Colonic mucosa (tissue), 4 donors: Measurements from ENCODE around the gene ADGRB2. TPM values are rescaled to one million over a fixed set of nuclear protein-coding genes. Genes with fewer than 3 reads are reported as not detected.
A peak's percentile ranks its signal among the peaks of the same experiment; 100 is the strongest.

Experiments used
- DNase-seq: peaks from one replicate; pipeline ENCODE4 v3.0.0-alpha.2; 2020
- H3K27ac ChIP-seq: fragments of 200-600 bp; one replicate; pipeline ENCODE4 v1.8.0; 2021
- H3K27me3 ChIP-seq: fragments of 200-600 bp; one replicate; pipeline ENCODE4 v1.8.0; 2021
- H3K36me3 ChIP-seq: fragments of 200-600 bp; one replicate; pipeline ENCODE4 v1.8.0; 2021
- H3K4me1 ChIP-seq: fragments of 200-600 bp; one replicate; pipeline ENCODE4 v1.8.0; 2021; ENCODE audit warnings: mild to moderate bottlenecking
- H3K4me3 ChIP-seq: fragments of 200-600 bp; one replicate; pipeline ENCODE4 v1.8.0; 2021
- H3K9ac ChIP-seq, 2 donors: one replicate each; pipeline ENCODE4 v1.7.0; 2013; ENCODE audit warnings: control low read depth in 2 of 2, low read depth in 2 of 2, low read length in 2 of 2
- H3K9me3 ChIP-seq: fragments of 200-600 bp; one replicate; pipeline ENCODE4 v1.8.0; 2021
- intact Hi-C: fragments of 100-400 bp; cut with DNase I; formaldehyde crosslinking; loops from one replicate; pipeline ENCODE4 v1.14.1; 2022
- total RNA-seq, 2 donors: library from RNA; stranded (reverse); fragmentation: NEBNext Ultra II Directional in 1 of 2; extraction: Animal tissue kit (Norgen Biotek cat#: 25700) in 1 of 2; gene quantifications; one replicate each; pipeline ENCODE4 v1.2.1, GENCODE V29; 2021
- TF ChIP-seq, protein P1 (sequence below): fragments of 200-600 bp; IDR thresholded peaks from one replicate; pipeline ENCODE4 v1.8.0; 2022; ENCODE audit warnings: antibody characterized with exemption, mild to moderate bottlenecking
- donor health status: healthy.
- donor health status: DM: no; HTN: no; CAD: no.
- donor health status: DM: no; HTN: no; CAD: no.

The ADGRB2 gene
- total RNA-seq, 2 donors from 2014 or later: 0.59 to 1.6 TPM

DNA sequence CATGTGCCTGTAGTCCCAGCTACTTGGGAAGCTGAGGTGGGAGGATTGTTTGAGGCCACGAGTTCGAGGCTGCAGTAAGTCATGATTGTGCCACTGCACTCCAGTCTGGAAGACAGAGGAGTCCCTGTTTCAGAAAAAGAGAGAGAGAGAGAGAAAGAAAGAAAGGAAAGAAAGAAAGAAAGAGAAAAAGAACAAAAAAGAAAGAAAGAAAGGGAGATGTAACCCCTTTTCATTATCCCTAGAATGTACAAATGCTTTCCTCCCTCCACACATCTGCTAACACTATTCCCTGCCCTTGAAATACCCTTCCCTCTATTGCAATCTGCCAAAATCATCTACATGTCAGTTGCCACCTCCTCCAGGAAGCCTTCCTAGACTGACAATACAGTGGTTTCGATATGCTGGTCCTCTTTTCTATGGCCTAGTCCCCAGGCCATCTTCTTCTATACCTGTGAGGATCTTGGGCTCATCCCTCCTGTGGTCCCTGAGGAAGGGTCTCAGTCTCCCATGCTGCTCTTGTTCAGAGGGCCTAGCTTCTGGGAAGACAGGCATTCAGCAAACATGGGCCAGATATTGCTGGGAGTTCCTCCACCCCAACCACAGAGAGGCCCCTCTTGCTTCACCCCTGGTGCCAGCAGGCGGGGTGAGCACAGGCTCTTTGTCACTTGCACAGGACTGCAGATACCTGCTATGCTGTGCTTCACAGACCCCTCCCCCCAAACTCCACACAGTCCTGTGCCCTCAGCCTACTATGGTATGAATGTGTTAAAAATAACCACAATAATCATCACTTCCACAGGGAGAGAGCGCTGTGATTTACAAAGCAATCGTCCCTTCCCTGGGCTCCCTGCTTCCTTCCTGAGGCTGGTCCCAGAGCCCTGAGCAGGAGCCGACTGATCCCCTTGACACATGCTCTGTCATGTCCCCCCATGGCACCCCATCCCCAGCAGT lies 14.1 kb downstream of the ADGRB2 start:
- intact Hi-C loops: no loop called here
- no peak overlapping the region for H3K9ac ChIP-seq
- TF ChIP-seq, protein P1, sequence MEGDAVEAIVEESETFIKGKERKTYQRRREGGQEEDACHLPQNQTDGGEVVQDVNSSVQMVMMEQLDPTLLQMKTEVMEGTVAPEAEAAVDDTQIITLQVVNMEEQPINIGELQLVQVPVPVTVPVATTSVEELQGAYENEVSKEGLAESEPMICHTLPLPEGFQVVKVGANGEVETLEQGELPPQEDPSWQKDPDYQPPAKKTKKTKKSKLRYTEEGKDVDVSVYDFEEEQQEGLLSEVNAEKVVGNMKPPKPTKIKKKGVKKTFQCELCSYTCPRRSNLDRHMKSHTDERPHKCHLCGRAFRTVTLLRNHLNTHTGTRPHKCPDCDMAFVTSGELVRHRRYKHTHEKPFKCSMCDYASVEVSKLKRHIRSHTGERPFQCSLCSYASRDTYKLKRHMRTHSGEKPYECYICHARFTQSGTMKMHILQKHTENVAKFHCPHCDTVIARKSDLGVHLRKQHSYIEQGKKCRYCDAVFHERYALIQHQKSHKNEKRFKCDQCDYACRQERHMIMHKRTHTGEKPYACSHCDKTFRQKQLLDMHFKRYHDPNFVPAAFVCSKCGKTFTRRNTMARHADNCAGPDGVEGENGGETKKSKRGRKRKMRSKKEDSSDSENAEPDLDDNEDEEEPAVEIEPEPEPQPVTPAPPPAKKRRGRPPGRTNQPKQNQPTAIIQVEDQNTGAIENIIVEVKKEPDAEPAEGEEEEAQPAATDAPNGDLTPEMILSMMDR: no peak
- no peaks in the 10 kb centered on the region for H3K27me3 ChIP-seq
- H3K4me3 ChIP-seq: no peak overlapping the region
- no peaks in the 10 kb centered on the region for H3K36me3 ChIP-seq
- no peaks in the 10 kb centered on the region for H3K4me1 ChIP-seq
- no peaks in the 10 kb centered on the region for H3K9me3 ChIP-seq
- no peak overlapping the region for H3K27ac ChIP-seq
- no peak for DNase-seq

DNA sequence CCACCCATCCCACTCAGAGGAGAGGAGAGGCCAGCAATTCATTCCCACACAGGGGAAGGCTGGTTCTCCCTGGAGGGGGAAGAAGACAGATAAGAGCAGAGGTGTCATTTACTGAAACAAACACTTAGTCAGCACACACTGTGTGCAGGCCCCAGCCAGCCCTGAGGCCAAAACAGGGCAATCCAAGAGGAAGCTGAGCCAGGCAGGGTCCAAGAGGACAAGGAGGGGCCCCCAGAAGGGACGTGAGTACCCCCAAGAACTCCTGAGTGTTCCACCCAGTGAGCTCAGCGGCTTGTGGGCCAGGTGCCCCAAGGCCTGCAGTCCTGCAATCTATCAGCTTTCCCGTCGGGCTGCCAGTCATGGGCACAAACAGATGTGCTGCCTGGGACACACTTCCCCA lies 15.8 kb downstream of the ADGRB2 start:
- DNase-seq: no peak
- intact Hi-C loops: no loop called here
- TF ChIP-seq, protein P1: no peak
- Histone ChIP-seq H3K9ac (no peak overlapping the region), H3K27me3 (no peaks in the 10 kb centered on the region), H3K9me3 (no peaks in the 10 kb centered on the region), H3K4me1 (no peaks in the 10 kb centered on the region), H3K4me3 (no peak overlapping the region), H3K27ac (no peak overlapping the region), H3K36me3 (no peaks in the 10 kb centered on the region)

DNA sequence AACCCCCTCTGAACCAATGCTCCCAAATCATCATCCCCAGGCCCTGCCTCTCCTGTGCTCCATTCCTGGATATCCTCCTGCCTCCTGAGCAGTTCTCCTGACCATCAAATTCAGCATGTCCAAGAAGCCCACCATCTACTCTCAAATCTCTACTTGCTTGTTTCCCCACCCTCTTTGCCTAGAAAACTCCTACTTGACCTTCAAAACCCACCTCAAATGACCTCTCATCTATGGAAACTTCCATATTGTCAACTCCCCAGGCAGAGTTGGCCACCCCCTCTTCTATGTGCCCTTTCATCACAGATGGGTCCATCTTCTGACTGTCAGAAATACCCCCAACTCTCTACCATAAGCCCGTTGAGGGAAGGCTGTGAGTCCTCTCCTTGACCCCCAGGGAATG lies 16.8 kb downstream of the ADGRB2 start:
- TF ChIP-seq, protein P1: no peak
- intact Hi-C loops: loop anchor here (2.0 kb wide), 1 partner anchor 85 kb away; no protein-coding TSS in a partner anchor
- Histone ChIP-seq H3K36me3 (no peaks in the 10 kb centered on the region), H3K4me1 (no peaks in the 10 kb centered on the region), H3K9ac (no peak overlapping the region), H3K9me3 (no peaks in the 10 kb centered on the region), H3K27ac (no peak overlapping the region), H3K4me3 (no peak overlapping the region), H3K27me3 (no peaks in the 10 kb centered on the region)
- no peak for DNase-seq

DNA sequence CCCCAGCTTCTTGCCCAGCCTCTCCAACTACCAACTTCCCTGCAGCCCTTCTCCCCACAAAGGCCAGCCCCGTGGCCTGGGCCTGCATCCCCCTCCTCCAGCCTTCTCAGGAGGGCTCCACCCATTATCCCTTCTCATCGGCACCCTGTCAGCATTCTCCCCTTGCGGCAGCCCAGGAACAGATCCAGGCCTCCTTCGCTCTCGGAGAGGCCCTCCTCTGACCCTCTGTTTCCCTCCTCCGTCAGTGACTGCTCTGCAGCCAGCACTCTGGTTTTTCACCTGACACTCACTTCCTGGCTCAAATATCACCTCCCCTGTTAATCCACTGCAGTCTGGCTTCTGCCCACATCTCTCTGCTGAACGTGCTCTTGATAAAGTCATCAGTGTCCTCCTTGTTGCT lies 17.5 kb downstream of the ADGRB2 start:
- TF ChIP-seq, protein P1: no peak

DNA sequence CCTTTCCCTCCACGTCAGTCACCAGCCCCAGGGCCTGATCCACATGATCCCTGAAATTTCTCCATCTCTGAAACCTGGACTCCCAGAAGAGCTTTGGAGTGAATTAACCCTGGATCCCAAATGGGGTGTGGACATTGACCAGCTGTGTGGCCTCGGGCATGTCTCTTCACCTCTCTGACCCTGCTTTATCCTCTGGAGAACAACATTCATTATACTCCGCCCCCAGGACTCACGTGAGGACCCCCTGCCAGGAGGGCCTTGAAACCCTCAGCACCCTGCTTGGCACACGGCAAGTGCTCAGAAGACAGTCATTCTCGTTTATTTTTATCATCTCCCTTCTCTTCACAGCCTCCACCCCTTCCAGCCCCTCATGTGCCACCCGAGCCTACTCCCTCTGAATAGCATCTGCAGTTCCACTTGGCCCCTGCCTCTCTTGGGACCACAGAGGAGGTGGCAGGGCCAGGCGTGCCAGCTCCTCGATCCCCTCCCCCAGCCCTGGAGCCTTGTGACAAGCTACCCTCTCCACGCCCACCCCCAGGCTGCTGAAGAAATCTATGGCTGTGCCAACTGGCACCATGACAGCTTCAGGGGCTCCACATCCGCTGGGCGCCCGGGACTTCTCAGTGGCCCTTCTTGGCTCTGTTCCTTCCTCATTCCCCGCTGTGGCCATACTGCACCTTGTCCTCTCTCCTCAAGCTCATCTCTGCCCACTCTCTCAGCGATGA lies 18.0 kb downstream of the ADGRB2 start:
- Histone ChIP-seq H3K4me3 (no peak overlapping the region), H3K4me1 (no peaks in the 10 kb centered on the region), H3K27ac (no peak overlapping the region), H3K27me3 (no peaks in the 10 kb centered on the region), H3K9me3 (no peaks in the 10 kb centered on the region), H3K9ac (peak overlapping the region in 1 of 2 donors; percentile 12), H3K36me3 (no peaks in the 10 kb centered on the region)
- DNase-seq: no peak
- intact Hi-C loops: loop anchor here (2.0 kb wide), 1 partner anchor 83 kb away; no protein-coding TSS in a partner anchor
- TF ChIP-seq, protein P1: no peak

More for the DNA sequence above, 17.5 kb downstream of the ADGRB2 start:
- Histone ChIP-seq H3K9me3 (no peaks in the 10 kb centered on the region), H3K4me3 (no peak overlapping the region), H3K4me1 (no peaks in the 10 kb centered on the region), H3K9ac (peak overlapping the region in 1 of 2 donors; percentile 12), H3K36me3 (no peaks in the 10 kb centered on the region), H3K27me3 (no peaks in the 10 kb centered on the region), H3K27ac (no peak overlapping the region)
- DNase-seq: no peak
- intact Hi-C loops: loop anchor here (2.0 kb wide), 1 partner anchor 84 kb away; no protein-coding TSS in a partner anchor
